Measurements from ENCODE around the gene FRMD4A. TPM values are rescaled to one million over a fixed set of nuclear protein-coding genes. Genes with fewer than 3 reads are reported as not detected.

FRMD4A gene
- total RNA-seq, 4 donors from 2014 or later: 5.6 to 34.1 (median 19.4) TPM

- Histone ChIP-seq H3K27me3 (no peaks in the 10 kb centered on the region), H3K27ac (no peak overlapping the region), H3K4me1 (no peaks in the 10 kb centered on the region), H3K4me3 (no peak overlapping the region), H3K9me3 (no peaks in the 10 kb centered on the region), H3K36me3 (no peaks in the 10 kb centered on the region)
- TF ChIP-seq POLR2A (IDR thresholded peaks at IDR 0.05): no peak
- TF ChIP-seq CTCF (IDR thresholded peaks at IDR 0.05): no peak
- intact Hi-C loops (cut with DNase I; ENCODE audit: low total_unique reads): no loop called here
- no peak for DNase-seq
Measured at GRCh38 chr10:13758756-13759155, 572.0 kb downstream of the FRMD4A start.

GRCh38 chr10:13758312-13758711, 572.4 kb downstream of the FRMD4A start:
- Histone ChIP-seq H3K9me3 (no peaks in the 10 kb centered on the region), H3K27me3 (no peaks in the 10 kb centered on the region), H3K4me1 (no peaks in the 10 kb centered on the region), H3K27ac (no peak overlapping the region), H3K36me3 (no peaks in the 10 kb centered on the region), H3K4me3 (no peak overlapping the region)
- intact Hi-C loops (cut with DNase I; ENCODE audit: low total_unique reads): no loop called here
- TF ChIP-seq CTCF (IDR thresholded peaks at IDR 0.05) (no peak), POLR2A (IDR thresholded peaks at IDR 0.05) (no peak)
- no peak for DNase-seq

- TF ChIP-seq POLR2A (IDR thresholded peaks at IDR 0.05) (no peak), CTCF (IDR thresholded peaks at IDR 0.05) (no peak)
- Histone ChIP-seq H3K36me3 (no peaks in the 10 kb centered on the region), H3K27ac (no peak overlapping the region), H3K4me3 (no peak overlapping the region), H3K9me3 (no peaks in the 10 kb centered on the region), H3K27me3 (no peaks in the 10 kb centered on the region), H3K4me1 (no peaks in the 10 kb centered on the region)
- DNase-seq: no peak
- intact Hi-C loops (cut with DNase I; ENCODE audit: low total_unique reads): no loop called here
Measured at GRCh38 chr10:13754277-13754676, 576.4 kb downstream of the FRMD4A start.

GRCh38 chr10:13751191-13751764, 579.4 kb downstream of the FRMD4A start:
- TF ChIP-seq POLR2A (IDR thresholded peaks at IDR 0.05) (no peak), CTCF (IDR thresholded peaks at IDR 0.05) (no peak)
- H3K27me3 ChIP-seq: no peaks in the 10 kb centered on the region
- H3K4me1 ChIP-seq: no peaks in the 10 kb centered on the region
- intact Hi-C loops (cut with DNase I; ENCODE audit: low total_unique reads): no loop called here
- no peak for DNase-seq
- H3K27ac ChIP-seq: no peak overlapping the region
- H3K36me3 ChIP-seq: no peaks in the 10 kb centered on the region
- no peaks in the 10 kb centered on the region for H3K9me3 ChIP-seq
- no peak overlapping the region for H3K4me3 ChIP-seq

GRCh38 chr10:13750299-13751190, 580.2 kb downstream of the FRMD4A start:
- Histone ChIP-seq H3K4me3 (no peak overlapping the region), H3K27me3 (no peaks in the 10 kb centered on the region), H3K36me3 (no peaks in the 10 kb centered on the region), H3K27ac (no peak overlapping the region), H3K4me1 (no peaks in the 10 kb centered on the region), H3K9me3 (no peaks in the 10 kb centered on the region)
- intact Hi-C loops (cut with DNase I; ENCODE audit: low total_unique reads): no loop called here
- no peak for TF ChIP-seq CTCF (IDR thresholded peaks at IDR 0.05)
- TF ChIP-seq POLR2A (IDR thresholded peaks at IDR 0.05): no peak
- no peak for DNase-seq

All from uterus (tissue), 4 donors.